HG02571 (cell line): Measurements from ENCODE around the gene HLA-E.

ENCODE experiments used
- ATAC-seq: cut with Tn5 transposase; IDR thresholded peaks from one replicate; pipeline ENCODE4 v1.9.1; 2021; ENCODE audit warnings: mild to moderate bottlenecking, moderate library complexity; ENCODE audit not compliant: unreplicated experiment

Gene HLA-E

DNA sequence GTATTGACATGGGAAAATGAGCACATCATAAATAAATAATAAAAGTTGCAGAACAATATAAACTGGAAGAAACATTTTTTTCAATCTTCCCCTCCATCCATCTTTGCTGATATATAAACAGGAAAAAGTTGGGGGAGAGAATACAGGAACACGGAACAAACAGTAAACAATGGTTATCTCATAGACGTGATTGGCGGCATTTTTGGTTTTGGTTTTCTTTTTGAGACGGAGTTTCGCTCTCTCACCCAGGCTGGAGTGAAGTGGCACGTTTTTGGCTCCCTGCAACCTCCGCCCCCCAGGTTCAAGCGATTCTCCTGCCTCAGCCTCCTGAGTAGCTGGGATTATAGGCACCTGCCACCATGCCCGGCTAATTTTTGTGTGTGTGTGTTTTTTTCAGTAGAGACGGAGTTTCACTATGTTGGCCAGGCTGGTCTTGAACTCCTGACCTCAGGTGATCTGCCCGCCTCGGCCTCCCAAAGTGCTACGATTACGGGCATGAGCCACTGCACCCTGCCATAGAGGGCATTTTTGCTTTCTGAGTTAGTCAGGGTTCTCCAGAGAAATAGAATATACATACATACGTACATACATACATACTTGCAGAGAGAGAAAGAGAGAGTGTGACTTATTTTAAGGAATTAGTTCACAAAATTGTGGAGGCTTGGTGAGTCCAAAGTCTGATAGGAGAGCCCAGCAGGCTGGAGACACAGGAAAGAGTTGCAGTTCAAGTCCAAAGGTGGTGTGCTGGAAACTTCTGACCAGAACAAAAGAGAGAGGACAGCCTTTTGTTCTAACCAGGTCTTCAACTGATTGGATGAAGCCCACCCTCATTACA, 44.4 kb downstream of the HLA-E start:
- no peak for ATAC-seq

GRCh38 chr6:30537931-30538330, 48.6 kb downstream of the HLA-E start:
- ATAC-seq, result no peak

DNA sequence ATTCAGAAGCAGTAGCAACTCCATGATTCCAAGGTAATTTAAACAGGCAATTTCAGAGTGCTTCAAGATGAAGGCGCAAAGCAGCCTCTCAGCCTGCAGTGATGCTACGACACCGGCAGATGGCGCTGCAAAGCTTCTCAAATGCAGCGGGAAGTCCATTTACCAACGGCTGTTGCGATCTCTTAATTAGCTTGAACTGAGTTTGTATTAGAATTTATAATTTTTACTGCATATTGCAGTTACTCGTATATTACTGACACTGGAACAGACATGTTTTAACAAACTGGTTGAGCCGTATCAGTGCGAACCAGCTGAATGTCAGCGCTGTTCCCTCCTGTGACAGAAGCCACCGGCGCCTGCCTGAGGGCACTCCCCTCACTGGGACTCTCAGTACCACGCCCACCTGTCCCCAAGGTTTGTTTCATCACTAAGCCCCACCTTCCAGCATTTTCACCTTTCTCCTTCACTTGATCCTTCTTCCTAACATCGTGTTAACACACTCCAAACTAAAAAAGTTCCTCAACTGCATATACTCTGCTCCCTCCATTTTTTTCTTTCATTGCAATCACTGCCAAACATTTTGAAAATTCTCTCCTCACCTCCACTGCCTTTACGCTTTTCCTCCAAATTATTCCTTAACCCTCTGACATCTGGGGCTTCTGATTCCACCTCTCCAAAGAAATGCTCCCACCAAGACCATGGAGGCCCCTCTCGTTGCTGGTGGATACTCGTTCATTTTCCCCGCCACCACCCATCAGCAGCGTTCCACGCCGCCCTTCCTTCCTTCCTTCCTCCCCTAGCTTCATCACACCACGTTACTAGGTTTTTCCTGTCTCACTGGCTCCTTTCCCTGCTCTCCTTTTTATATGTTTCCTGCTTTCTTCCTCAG, 52.5 kb downstream of the HLA-E start:
- ATAC-seq, result no peak

GRCh38 chr6:30542404-30542725, 53.1 kb downstream of the HLA-E start:
- no peak for ATAC-seq

DNA sequence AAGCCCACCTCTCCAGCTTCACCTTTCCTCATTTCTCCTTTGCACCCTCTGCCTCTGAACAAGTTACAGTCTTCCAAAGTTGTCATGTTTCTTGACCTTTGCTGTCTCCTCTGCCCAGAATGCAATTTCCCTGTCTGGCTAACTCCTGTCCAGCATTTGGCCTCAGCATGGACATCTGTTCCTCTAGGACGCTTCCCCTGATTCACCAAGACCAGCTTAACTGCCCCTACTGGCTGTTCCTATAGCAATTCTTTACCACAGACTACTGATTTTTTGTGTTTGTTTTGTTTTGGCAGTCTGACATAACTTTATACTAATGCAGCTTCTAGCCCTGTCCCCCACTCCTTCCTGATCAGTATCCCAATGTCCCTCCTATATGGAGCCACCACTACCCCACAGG, 53.6 kb downstream of the HLA-E start:
- ATAC-seq, result no peak
